Colon (tissue), 2 donors: ENCODE measurements around the gene HAUS6.
"Not testable (repeated sequence)": the region's sequence is repeated elsewhere in the genome, so short reads cannot be mapped to it uniquely, and the experiment has no call there.

ENCODE experiments used
- FAIRE-seq: peaks from 2 replicates; lab custom pipeline; 2012; peaks lifted over from hg19 to GRCh38; lab: Jason Lieb, UNC
- donor health status: control.
- donor health status: control.

Gene HAUS6

GRCh38 chr9:19117039-19117716 is 14.5 kb upstream of the HAUS6 start:
- no peak for FAIRE-seq

- FAIRE-seq, result no peak
Measured at GRCh38 chr9:19116107-19116790, 13.5 kb upstream of the HAUS6 start.

GRCh38 chr9:19114680-19115270 is 12.1 kb upstream of the HAUS6 start:
- no peak for FAIRE-seq

GRCh38 chr9:19113964-19114679 is 11.4 kb upstream of the HAUS6 start:
- no peak for FAIRE-seq

- FAIRE-seq, result not testable (repeated sequence)
Measured at GRCh38 chr9:19113064-19113611, 10.4 kb upstream of the HAUS6 start.

GRCh38 chr9:19108038-19108437 is 5.3 kb upstream of the HAUS6 start:
- FAIRE-seq, result no peak

GRCh38 chr9:19104515-19105282 is 2.0 kb upstream of the HAUS6 start:
- FAIRE-seq, result no peak

GRCh38 chr9:19102181-19102630 is 498 bp downstream of the HAUS6 start:
- no peak for FAIRE-seq

GRCh38 chr9:19101203-19101602 is 1.5 kb downstream of the HAUS6 start:
- no peak for FAIRE-seq

GRCh38 chr9:19097431-19097830 is 5.3 kb downstream of the HAUS6 start:
- FAIRE-seq, result not testable (repeated sequence)

- FAIRE-seq, result no peak
Measured at GRCh38 chr9:19087106-19088000, 15.4 kb downstream of the HAUS6 start.

GRCh38 chr9:19085295-19085694 is 17.4 kb downstream of the HAUS6 start:
- FAIRE-seq, result no peak

- FAIRE-seq, result no peak
Measured at GRCh38 chr9:19074836-19075235, 27.9 kb downstream of the HAUS6 start.

GRCh38 chr9:19074229-19074628 is 28.5 kb downstream of the HAUS6 start:
- FAIRE-seq, result no peak

- FAIRE-seq, result no peak
Measured at GRCh38 chr9:19057033-19057432, 45.7 kb downstream of the HAUS6 start.

- no peak for FAIRE-seq
Measured at GRCh38 chr9:19050637-19051591, 51.8 kb downstream of the HAUS6 start.

GRCh38 chr9:19049917-19050636 is 52.6 kb downstream of the HAUS6 start:
- FAIRE-seq, result no peak
